Stimulated activated CD4-positive, alpha-beta T cell treated with anti-CD3 and anti-CD28 coated beads, Interleukin-15, amount 100 ng/mL, for 24 hours (primary cell): ENCODE results near the gene ADAMTS2.
"Not testable (repeated sequence)": the region's sequence is repeated elsewhere in the genome, so short reads cannot be mapped to it uniquely, and the experiment has no call there.

ENCODE experiments used
- DNase-seq: peaks from one replicate; pipeline ENCODE4 v3.0.0-alpha.2; 2020

The ADAMTS2 gene

DNA sequence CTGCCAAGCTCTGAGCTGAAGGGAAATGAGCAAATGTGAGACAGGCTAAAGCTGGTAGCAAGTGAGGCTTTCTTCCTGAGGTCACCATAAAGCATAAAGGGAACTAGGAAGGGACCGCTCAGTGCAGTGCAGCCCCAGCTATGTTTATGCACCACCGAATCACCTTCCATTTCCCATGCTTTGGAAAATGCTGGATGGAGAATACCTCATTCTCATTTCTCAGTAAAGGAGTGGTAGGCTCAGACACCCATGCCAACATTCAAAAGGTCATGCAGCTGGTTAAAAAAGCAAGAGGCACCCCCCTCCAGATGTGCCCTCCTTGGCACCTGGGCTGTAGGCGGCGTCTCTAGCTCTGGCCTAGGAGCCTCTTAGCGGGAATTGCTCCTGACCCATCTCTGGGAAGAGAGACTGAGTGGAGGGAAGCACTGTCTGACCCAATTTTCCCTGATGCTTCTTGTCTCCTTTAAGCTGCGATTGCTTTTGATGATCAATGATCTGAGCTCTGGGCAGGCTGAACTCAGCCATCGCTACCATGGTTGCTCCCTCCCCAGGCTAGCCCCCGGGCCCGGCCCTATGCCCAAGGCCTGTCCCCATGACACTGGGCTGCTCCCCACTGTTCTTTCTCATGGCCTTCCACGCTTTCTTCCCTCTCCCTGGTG, 226.4 kb downstream of the ADAMTS2 start:
- no peak for DNase-seq

- no peak for DNase-seq
These were observed 226.9 kb downstream of the ADAMTS2 start for GRCh38 chr5:179118338-179118737.

- DNase-seq: no peak
These were observed 229.3 kb downstream of the ADAMTS2 start for GRCh38 chr5:179115845-179116524.

- DNase-seq: no peak
These were observed 230.0 kb downstream of the ADAMTS2 start for GRCh38 chr5:179115307-179115706.

DNA sequence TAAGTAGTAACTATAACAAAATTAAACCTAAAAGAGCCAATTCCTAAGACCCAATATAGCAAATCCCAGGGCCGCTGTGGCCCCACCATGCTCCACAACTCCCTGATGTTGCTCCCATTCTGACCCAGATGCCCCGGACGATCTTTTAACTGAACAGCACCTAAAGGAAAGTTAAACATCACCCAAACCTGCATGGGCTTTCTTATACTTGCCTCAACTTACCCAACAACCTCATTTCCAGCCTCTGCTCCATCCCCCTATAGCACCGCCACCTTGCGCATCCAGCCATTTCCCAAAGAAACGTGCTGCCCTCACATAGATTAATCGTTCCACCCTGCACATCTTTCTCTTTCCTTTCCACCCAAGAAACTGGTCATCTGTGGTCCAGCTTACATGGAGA, 230.5 kb downstream of the ADAMTS2 start:
- no peak for DNase-seq

GRCh38 chr5:179113945-179114641, 231.2 kb downstream of the ADAMTS2 start:
- no peak for DNase-seq

DNA sequence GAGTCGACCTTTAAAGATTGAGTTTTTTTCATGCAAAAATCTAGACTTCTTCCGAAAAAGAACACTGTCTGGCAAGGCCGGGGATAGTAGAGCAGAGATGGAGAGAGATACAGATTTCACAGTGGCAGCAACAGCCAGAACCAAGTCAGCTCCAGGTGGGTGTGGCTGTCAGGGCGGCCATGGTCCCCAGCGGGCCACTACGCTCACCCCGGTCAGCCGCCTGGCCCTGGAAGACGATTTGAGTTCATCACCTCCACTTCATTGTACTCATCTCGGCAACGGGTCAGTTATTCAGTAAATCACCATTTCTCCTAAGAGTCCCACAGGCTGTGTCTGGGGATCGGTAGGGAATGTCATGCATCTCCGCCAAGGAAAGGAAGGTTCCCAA, 232.1 kb downstream of the ADAMTS2 start:
- no peak for DNase-seq

DNA sequence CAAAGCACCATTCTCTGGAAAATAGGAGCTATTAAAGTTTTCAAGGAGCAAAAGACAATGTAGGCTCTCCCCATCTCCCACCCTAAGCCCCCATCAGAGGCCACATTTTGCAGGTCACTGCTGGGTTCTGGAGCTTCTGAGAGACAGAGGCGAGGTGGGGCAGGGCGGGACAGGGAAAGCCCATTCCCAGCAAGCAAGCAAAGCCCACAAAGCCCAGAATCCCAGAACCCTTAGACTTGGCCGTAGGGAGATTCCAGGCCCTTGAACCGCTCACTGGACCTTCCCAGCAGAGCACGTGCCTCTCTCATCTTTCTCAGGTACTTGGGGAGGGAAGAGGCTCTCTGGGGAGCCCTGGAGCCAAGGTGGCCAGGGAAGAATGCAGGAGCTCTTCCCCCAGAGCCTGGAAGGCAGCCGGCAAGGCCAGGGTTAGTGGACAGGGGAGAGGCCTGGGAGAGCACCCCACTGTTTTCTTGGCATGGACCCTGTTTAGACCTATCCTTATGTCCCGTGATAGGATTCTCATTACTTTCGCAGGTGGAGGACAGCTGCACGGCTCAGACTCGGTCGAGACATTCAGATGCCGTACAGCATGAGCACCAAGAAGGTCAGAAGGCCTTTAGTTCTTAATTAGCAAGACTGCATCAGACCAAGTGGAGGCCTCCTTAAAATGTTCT, 232.7 kb downstream of the ADAMTS2 start:
- DNase-seq: no peak

- no peak for DNase-seq
These were observed 233.7 kb downstream of the ADAMTS2 start for GRCh38 chr5:179111267-179112207.

DNA sequence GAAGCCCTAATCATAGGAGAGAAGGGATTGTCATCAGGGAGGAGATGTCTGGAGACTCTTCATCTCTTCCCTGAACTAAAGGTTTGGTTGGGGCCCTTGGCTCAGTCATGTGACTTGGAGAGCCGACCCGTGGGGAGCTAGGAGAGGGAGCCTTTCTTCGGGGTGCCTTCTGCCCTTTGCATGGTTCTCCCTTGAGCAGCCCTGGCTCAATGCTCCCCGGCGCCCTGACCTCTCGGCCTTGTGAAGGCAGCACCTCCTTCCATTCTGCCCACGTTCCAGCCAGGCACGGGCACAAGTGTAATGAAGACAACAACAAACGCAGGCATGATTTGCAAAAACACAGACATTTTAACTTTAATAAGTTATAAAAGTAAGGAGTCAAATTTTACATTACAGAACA, 234.7 kb downstream of the ADAMTS2 start:
- no peak for DNase-seq

DNA sequence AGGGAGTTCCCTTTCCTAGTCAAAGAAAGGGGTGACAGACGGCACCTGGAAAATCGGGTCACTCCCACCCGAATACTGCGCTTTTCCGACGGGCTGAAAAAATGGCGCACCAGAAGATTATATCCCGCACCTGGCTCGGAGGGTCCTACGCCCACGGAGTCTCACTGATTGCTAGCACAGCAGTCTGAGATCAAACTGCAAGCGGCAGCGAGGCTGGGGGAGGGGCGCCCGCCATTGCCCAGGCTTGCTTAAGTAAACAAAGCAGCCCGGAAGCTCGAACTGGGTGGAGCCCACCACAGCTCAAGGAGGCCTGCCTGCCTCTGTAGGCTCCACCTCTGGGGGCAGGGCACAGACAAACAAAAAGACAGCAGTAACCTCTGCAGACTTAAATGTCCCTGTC, 244.0 kb downstream of the ADAMTS2 start:
- DNase-seq: not testable (repeated sequence)

DNA sequence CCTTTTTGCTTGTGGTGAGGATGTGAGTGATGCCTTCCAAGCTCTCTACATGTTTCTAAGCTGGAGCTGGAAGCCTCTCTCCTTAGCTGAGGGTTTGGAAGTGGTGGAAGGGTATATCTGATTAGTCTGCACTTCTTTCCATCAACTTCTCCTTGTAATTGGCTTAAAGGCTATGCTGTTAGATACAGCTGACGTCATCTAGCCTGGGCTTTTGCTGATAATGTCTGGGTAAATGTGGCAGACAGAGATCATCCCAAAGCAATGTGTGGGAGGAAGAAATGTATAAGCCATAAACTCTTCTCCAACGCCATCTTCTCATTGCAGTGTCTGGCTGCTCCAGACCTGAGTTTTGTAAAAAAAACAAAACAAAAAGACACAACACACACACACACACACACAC, 255.8 kb downstream of the ADAMTS2 start:
- no peak for DNase-seq

- no peak for DNase-seq
These were observed 264.5 kb downstream of the ADAMTS2 start for GRCh38 chr5:179080724-179081123.

DNA sequence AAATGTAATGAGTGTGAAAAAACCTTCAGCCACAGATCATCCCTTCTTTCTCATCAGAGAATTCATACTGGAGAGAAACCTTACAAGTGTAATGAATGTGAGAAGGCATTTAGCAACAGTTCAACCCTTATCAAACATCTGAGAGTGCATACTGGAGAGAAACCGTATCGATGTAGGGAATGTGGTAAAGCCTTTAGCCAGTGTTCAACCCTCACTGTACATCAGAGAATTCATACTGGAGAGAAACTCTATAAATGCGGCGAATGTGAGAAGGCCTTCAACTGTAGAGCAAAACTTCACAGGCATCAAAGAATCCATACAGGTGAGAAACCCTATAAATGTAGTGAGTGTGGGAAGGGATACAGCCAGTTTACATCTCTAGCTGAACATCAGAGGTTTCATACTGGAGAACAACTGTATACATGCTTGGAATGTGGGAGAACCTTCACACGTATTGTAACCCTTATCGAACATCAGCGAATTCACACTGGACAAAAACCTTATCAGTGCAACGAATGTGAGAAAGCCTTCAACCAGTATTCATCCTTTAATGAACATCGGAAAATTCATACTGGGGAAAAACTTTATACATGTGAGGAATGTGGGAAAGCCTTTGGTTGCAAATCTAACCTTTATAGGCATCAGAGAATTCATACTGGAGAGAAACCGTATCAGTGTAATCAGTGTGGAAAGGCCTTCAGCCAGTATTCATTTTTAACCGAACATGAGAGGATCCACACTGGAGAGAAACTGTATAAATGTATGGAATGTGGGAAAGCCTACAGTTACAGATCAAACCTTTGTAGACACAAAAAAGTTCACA, 265.9 kb downstream of the ADAMTS2 start:
- no peak for DNase-seq

DNA sequence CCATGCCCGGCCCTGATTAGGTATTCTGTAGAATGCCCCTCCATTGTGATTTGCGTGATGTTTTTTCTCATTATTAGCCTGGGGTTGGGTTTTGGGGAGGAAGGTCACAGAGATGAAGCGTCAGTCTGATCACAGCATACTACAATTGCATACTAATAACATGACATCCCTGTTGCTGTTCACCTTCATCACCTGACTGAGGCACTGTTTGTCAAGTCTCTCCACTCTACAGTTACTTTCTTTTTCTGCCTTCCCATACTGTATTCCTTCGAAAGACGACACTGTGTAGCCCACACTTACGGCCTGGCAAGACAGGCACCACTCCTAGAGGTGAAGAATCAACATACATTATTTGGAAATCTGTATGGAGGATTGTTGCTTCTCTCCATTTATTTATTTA, 279.6 kb downstream of the ADAMTS2 start:
- DNase-seq: no peak

- no peak for DNase-seq
These were observed 284.2 kb downstream of the ADAMTS2 start for GRCh38 chr5:179061025-179061424.
